ENCODE data around the gene GDA. TPM values are rescaled to one million over a fixed set of nuclear protein-coding genes. Genes with fewer than 3 reads are reported as not detected.
"Not testable (repeated sequence)": the region's sequence is repeated elsewhere in the genome, so short reads cannot be mapped to it uniquely, and the experiment has no call there.

GDA gene
- total RNA-seq, 1 donor from 2014 or later: 0.52 TPM

- ATAC-seq: no peak
Observed at GRCh38 chr9:72289401-72289800, 140.2 kb downstream of the GDA start.

GRCh38 chr9:72290311-72290710 lies 141.1 kb downstream of the GDA start:
- ATAC-seq: no peak

- not testable (repeated sequence) for ATAC-seq
Observed at GRCh38 chr9:72291576-72291975, 142.3 kb downstream of the GDA start.

GRCh38 chr9:72292256-72292682 lies 143.0 kb downstream of the GDA start:
- ATAC-seq: peak; percentile 20

- peak; percentile 60 for ATAC-seq
Observed at GRCh38 chr9:72292874-72293607, 143.8 kb downstream of the GDA start.

GRCh38 chr9:72294936-72295335 lies 145.7 kb downstream of the GDA start:
- no peak for ATAC-seq

- no peak for ATAC-seq
Observed at GRCh38 chr9:72297516-72297915, 148.3 kb downstream of the GDA start.

GRCh38 chr9:72299017-72299603 lies 149.9 kb downstream of the GDA start:
- peak; percentile 50 for ATAC-seq

- ATAC-seq: no peak
Observed at GRCh38 chr9:72300873-72301272, 151.6 kb downstream of the GDA start.

Other genes starting within 250 kb of the GDA start
- 13.4 TPM for gene ABHD17B, start 238.2 kb upstream of the GDA start, total RNA-seq
- gene C9orf85, start 237.8 kb upstream of the GDA start, total RNA-seq: 10.6 TPM
- gene C9orf57, start 88.8 kb upstream of the GDA start, total RNA-seq: not detected
- gene ZFAND5, start 215.8 kb downstream of the GDA start, total RNA-seq: 97.6 TPM

Measured in esophagus mucosa (tissue), 1 donor.